PC-9 (cell line): ENCODE results near the gene GALE. TPM values are rescaled to one million over a fixed set of nuclear protein-coding genes. Genes with fewer than 3 reads are reported as not detected.
"Not testable (repeated sequence)": the region's sequence is repeated elsewhere in the genome, so short reads cannot be mapped to it uniquely, and the experiment has no call there.

Experiments
- BruUV-seq: library from RNA; stranded (reverse); fragments of 400-500 nt; replicated peaks from 2 replicates; lab custom pipeline; 2021; lab: Mats Ljungman, UMichigan
- CTCF ChIA-PET: fragments of 300-600 bp; sonication (Branson Sonifier 250); formaldehyde crosslinking; loops from one replicate; lab custom pipeline; 2022; ENCODE audit warnings: antibody characterized with exemption; lab: Charles Lee
- POLR2A ChIA-PET: fragments of 300-600 bp; sonication (Branson Sonifier 250); formaldehyde crosslinking; loops from one replicate; lab custom pipeline; 2022; ENCODE audit warnings: antibody characterized with exemption; ENCODE audit not compliant: unreplicated experiment; lab: Charles Lee
- DNase-seq, 2 experiments: peaks; one replicate each; pipeline versions ENCODE4 v3.0.0 to v3.0.0-alpha.2; 2015 to 2022; ENCODE audit warnings: mixed read lengths in 1 of 2
- H2AFZ ChIP-seq: fragments of 200-600 bp; sonication (generic); 2 replicates; pipeline ENCODE4 v1.8.1; 2017; ENCODE audit warnings: antibody characterized with exemption
- H3F3A ChIP-seq: fragments of 200-600 bp; sonication (generic); 2 replicates; pipeline ENCODE4 v1.8.1; 2017; ENCODE audit warnings: antibody characterized with exemption, mild to moderate bottlenecking, low read depth; ENCODE audit not compliant: insufficient read depth
- H3K27ac ChIP-seq: fragments of 200-600 bp; sonication (generic); 2 replicates; pipeline ENCODE4 v1.6.1; 2016; ENCODE audit warnings: mixed run types
- H3K27me3 ChIP-seq: fragments of 200-600 bp; sonication (generic); 2 replicates; pipeline ENCODE4 v1.6.1; 2016; ENCODE audit warnings: low read depth, mixed run types; ENCODE audit not compliant: insufficient read depth
- H3K36me3 ChIP-seq: fragments of 200-600 bp; sonication (generic); 2 replicates; pipeline ENCODE4 v1.6.1; 2016; ENCODE audit warnings: low read depth, mixed run types
- H3K4me1 ChIP-seq: fragments of 200-600 bp; sonication (generic); replicated peaks from 2 replicates; pipeline ENCODE4 v1.6.1; 2016; ENCODE audit warnings: mixed run types; ENCODE audit not compliant: insufficient read depth
- H3K4me2 ChIP-seq: fragments of 200-600 bp; sonication (generic); 2 replicates; pipeline ENCODE4 v1.6.1; 2017; ENCODE audit warnings: mixed run types
- H3K4me3 ChIP-seq: fragments of 200-600 bp; sonication (generic); 2 replicates; pipeline ENCODE4 v1.6.1; 2016; ENCODE audit warnings: mixed run types
- H3K79me2 ChIP-seq: fragments of 200-600 bp; sonication (generic); 2 replicates; pipeline ENCODE4 v1.6.1; 2017; ENCODE audit warnings: low read depth, mixed run types
- H3K9me2 ChIP-seq: fragments of 200-600 bp; sonication (generic); 2 replicates; pipeline ENCODE4 v1.8.1; 2017; ENCODE audit warnings: mild to moderate bottlenecking; ENCODE audit not compliant: insufficient read depth
- H3K9me3 ChIP-seq: fragments of 200-600 bp; sonication (generic); 2 replicates; pipeline ENCODE4 v1.8.1; 2016; ENCODE audit warnings: low read depth; ENCODE audit not compliant: insufficient read depth
- H4K20me1 ChIP-seq: fragments of 200-600 bp; sonication (generic); 2 replicates; pipeline ENCODE4 v1.8.1; 2017; ENCODE audit not compliant: insufficient read depth
- EZH2 ChIP-seq: fragments of 200-600 bp; sonication (generic); IDR thresholded peaks from 2 replicates; pipeline ENCODE4 v1.8.0; 2017; ENCODE audit warnings: antibody characterized with exemption, low read depth
- intact Hi-C: fragments of 100-400 bp; cut with micrococcal nuclease; formaldehyde crosslinking; loops from one replicate; pipeline ENCODE4 v1.10.0; 2022; ENCODE audit not compliant: unreplicated experiment
- total RNA-seq: library from RNA; stranded (reverse); gene quantifications from 2 replicates; pipeline ENCODE4 v1.2.3, GENCODE V29; 2021
- TF ChIP-seq, protein P1 (sequence below): fragments of 200-600 bp; sonication (generic); conservative IDR thresholded peaks from 2 replicates; pipeline ENCODE4 v1.6.1; 2017; ENCODE audit warnings: mixed run types, antibody characterized with exemption, mild to moderate bottlenecking, moderate library complexity

GALE gene
- total RNA-seq, 1 experiment from 2014 or later, result 40.5 TPM

GRCh38 chr1:23837908-23838307 is 37.4 kb upstream of the GALE start:
- Histone ChIP-seq H3K4me3 (peak overlapping the region; percentile 54; the same call in 1 of the 2 replicates), H3K4me1 (no peaks in the 10 kb centered on the region), H3K4me2 (peak overlapping the region; percentile 83), H3K27me3 (no peaks in the 10 kb centered on the region), H3K79me2 (no peaks in the 10 kb centered on the region), H3K27ac (no peak overlapping the region), H3F3A (no peaks in the 10 kb centered on the region), H4K20me1 (no peaks in the 10 kb centered on the region), H3K9me3 (no peaks in the 10 kb centered on the region), H3K9me2 (no peaks in the 10 kb centered on the region), H2AFZ (no peak overlapping the region), H3K36me3 (no peaks in the 10 kb centered on the region)
- DNase-seq, result no peak
- BruUV-seq, result no TSS peak
- intact Hi-C loops, result no loop called here
- no peak for TF ChIP-seq EZH2
- TF ChIP-seq, protein P1, sequence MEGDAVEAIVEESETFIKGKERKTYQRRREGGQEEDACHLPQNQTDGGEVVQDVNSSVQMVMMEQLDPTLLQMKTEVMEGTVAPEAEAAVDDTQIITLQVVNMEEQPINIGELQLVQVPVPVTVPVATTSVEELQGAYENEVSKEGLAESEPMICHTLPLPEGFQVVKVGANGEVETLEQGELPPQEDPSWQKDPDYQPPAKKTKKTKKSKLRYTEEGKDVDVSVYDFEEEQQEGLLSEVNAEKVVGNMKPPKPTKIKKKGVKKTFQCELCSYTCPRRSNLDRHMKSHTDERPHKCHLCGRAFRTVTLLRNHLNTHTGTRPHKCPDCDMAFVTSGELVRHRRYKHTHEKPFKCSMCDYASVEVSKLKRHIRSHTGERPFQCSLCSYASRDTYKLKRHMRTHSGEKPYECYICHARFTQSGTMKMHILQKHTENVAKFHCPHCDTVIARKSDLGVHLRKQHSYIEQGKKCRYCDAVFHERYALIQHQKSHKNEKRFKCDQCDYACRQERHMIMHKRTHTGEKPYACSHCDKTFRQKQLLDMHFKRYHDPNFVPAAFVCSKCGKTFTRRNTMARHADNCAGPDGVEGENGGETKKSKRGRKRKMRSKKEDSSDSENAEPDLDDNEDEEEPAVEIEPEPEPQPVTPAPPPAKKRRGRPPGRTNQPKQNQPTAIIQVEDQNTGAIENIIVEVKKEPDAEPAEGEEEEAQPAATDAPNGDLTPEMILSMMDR, result no peak
- ChIA-PET CTCF (no interaction called here), POLR2A (no interaction called here)

GRCh38 chr1:23836037-23836436 is 35.5 kb upstream of the GALE start:
- no peak overlapping the region for H2AFZ ChIP-seq
- no peaks in the 10 kb centered on the region for H3F3A ChIP-seq
- H3K9me2 ChIP-seq, result no peaks in the 10 kb centered on the region
- POLR2A ChIA-PET, result no interaction called here
- H3K9me3 ChIP-seq, result no peaks in the 10 kb centered on the region
- CTCF ChIA-PET, result no interaction called here
- DNase-seq, result no peak
- no peak overlapping the region for H3K27ac ChIP-seq
- H3K4me3 ChIP-seq, result no peak overlapping the region
- H3K27me3 ChIP-seq, result no peaks in the 10 kb centered on the region
- BruUV-seq, result no TSS peak
- no peaks in the 10 kb centered on the region for H4K20me1 ChIP-seq
- no peaks in the 10 kb centered on the region for H3K36me3 ChIP-seq
- no peak for TF ChIP-seq EZH2
- TF ChIP-seq, protein P1, result no peak
- no peaks in the 10 kb centered on the region for H3K4me1 ChIP-seq
- no peaks in the 10 kb centered on the region for H3K79me2 ChIP-seq
- intact Hi-C loops, result no loop called here
- H3K4me2 ChIP-seq, result no peak overlapping the region

GRCh38 chr1:23834156-23834555 is 33.6 kb upstream of the GALE start:
- CTCF ChIA-PET, H3K4me3 ChIP-seq, intact Hi-C loops, H2AFZ ChIP-seq, BruUV-seq, H3K27ac ChIP-seq, H3K36me3 ChIP-seq, H4K20me1 ChIP-seq, H3K27me3 ChIP-seq, H3K79me2 ChIP-seq, POLR2A ChIA-PET, H3K9me2 ChIP-seq, H3K4me2 ChIP-seq, H3K4me1 ChIP-seq, H3F3A ChIP-seq, H3K9me3 ChIP-seq, DNase-seq: not testable (repeated sequence)

GRCh38 chr1:23827717-23828116 is 27.2 kb upstream of the GALE start:
- H3K4me2 ChIP-seq, result no peak overlapping the region
- no peaks in the 10 kb centered on the region for H3K36me3 ChIP-seq
- H3K4me3 ChIP-seq, result no peak overlapping the region
- H3K4me1 ChIP-seq, result peaks cover 17% of the 10 kb centered on the region
- H2AFZ ChIP-seq, result no peak overlapping the region
- CTCF ChIA-PET, result no interaction called here
- H3K9me3 ChIP-seq, result no peaks in the 10 kb centered on the region
- H4K20me1 ChIP-seq, result no peaks in the 10 kb centered on the region
- TF ChIP-seq, protein P1, result no peak
- TF ChIP-seq EZH2, result no peak
- no peaks in the 10 kb centered on the region; the same call in 1 of the 2 replicates for H3F3A ChIP-seq
- H3K9me2 ChIP-seq, result no peaks in the 10 kb centered on the region
- H3K27ac ChIP-seq, result no peak overlapping the region
- peaks cover 8% of the 10 kb centered on the region for H3K79me2 ChIP-seq
- intact Hi-C loops, result no loop called here
- no peaks in the 10 kb centered on the region for H3K27me3 ChIP-seq
- POLR2A ChIA-PET, result no interaction called here
- no TSS peak for BruUV-seq
- no peak for DNase-seq

DNA sequence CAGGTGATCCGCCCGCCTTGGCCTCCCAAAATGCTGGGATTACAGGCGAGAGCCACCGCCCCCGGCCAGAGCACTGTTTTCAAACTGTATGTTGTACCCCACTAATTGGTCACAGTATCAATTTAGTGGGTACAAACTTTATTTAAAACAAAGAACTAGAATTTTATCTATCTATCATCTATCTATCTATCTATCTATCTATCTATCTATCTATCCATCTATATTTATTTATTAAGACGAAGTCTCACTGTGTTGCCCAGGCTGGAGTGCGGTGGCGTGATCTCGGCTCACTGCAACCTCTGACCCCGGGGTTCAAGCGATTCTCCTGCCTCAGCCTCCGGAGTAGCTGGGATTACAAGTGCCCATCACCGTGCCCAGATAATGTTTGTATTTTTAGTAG is 26.0 kb upstream of the GALE start:
- POLR2A ChIA-PET, intact Hi-C loops, H3K4me2 ChIP-seq: not testable (repeated sequence)

More for the DNA sequence above, 26.0 kb upstream of the GALE start:
- H3K9me2 ChIP-seq, DNase-seq, H3K36me3 ChIP-seq, H3K27me3 ChIP-seq, H3K79me2 ChIP-seq, CTCF ChIA-PET, H3K9me3 ChIP-seq, H3K4me3 ChIP-seq, BruUV-seq, H3F3A ChIP-seq, H4K20me1 ChIP-seq, H3K27ac ChIP-seq, H2AFZ ChIP-seq: not testable (repeated sequence)
- H3K4me1 ChIP-seq, result peaks cover 17% of the 10 kb centered on the region
